Inflammatory macrophage (primary cell): ENCODE data around the gene RGS14.
"Not testable (repeated sequence)": the region's sequence is repeated elsewhere in the genome, so short reads cannot be mapped to it uniquely, and the experiment has no call there.

Experiments
- DNase-seq, 2 donors: peaks; one replicate each; pipeline ENCODE4 v3.0.0-alpha.2; 2020 to 2022

RGS14 gene

DNA sequence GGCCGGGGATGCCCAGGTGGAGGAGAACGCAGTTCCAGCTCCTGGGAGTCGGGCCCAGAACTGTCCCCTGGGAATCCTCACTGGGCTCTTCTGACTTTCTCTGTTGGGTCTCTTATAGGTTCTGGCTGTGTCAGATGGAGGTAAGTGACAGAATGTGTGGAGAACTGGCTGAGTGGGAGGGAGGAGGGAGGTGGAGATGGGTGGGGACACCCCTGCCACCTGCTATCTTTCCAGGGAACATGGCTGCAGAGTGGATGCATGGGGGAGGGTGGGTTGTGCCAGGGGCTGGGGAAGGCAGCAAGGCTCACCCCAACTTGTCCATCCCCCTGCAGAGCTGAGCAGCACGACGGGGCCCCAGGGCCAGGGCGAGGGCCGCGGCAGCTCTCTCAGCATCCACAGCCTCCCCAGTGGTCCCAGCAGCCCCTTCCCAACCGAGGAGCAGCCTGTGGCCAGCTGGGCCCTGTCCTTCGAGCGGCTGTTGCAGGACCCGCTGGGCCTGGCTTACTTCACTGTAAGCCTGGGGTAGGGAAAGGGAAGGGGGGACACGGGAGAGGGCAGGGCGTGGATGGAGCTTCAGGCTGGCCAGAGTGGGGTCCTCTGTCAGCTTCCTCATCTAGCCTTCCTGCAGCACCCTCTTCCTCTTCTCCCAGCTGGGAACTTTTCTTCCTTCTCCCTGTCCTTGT is 8.3 kb downstream of the RGS14 start:
- DNase-seq = no peak

GRCh38 chr5:177366528-177367322 is 9.0 kb downstream of the RGS14 start:
- DNase-seq = no peak

- DNase-seq = no peak
These were observed 9.7 kb downstream of the RGS14 start for GRCh38 chr5:177367323-177367848.

DNA sequence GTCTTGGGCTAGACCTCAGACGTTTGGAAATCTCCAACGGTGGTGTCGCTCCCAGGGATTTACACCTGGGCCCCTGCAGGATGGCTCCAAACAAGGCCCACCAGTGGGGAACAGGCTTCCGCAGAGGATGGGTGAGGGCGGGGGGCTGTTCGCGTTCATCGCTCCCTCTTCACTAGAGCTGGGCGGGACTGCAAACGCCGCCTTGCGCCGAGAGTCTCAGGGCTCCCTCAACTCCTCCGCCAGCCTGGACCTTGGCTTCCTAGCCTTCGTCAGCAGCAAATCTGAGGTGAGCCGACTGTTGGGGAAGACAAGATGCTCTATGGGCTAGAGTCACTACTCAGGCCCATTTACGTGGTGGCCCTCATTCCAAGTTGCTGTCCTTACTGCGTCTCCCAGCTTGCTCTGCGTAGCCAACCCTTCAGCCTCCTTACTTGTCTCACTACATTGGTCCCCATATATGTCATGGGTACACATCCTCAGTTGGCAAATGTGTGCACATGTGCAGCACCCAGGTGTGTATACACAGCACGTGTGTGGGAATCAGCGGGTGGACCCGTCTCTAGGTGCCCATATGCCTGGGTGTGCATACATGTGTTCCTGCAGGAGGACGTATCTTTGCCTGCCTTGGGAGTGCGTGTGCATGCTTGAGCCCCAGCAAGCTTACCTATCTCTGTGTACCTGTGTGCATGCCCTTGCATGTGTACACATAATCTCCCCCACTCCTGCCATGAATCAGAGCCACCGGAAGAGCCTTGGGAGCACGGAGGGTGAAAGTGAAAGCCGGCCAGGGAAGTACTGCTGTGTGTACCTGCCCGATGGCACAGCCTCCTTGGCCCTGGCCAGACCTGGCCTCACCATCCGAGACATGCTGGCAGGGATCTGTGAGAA is 10.5 kb downstream of the RGS14 start:
- DNase-seq = no peak

- DNase-seq = peak; percentile 35
These were observed 11.3 kb downstream of the RGS14 start for GRCh38 chr5:177368869-177369644.

- no peak for DNase-seq
These were observed 12.1 kb downstream of the RGS14 start for GRCh38 chr5:177369645-177370440.

GRCh38 chr5:177370488-177371119 is 12.9 kb downstream of the RGS14 start:
- peak; percentile 54 to 72 for DNase-seq

- DNase-seq = no peak
These were observed 13.7 kb downstream of the RGS14 start for GRCh38 chr5:177371120-177372033.

GRCh38 chr5:177372034-177372896 is 14.5 kb downstream of the RGS14 start:
- peak in 1 of 2 donors; percentile 23 for DNase-seq

DNA sequence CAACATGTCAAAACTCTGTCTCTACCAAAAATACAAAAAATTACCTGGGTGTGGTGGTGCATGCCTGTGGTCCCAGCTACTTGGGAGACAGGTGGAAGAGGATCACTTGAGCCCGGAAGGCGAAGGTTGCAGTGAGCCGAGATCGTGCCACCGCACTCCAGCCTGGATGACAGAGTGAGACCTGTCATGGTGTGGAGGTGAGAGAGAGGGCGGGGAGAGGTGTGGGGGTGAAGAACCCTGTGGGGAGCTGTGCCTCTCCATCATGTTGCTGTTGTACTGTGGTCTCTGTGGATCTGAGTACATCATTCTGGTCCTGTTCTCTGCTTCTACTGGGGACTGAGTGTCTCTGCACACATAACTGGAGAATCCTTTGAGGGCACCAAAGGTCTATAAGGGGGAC is 15.2 kb downstream of the RGS14 start:
- DNase-seq = no peak

DNA sequence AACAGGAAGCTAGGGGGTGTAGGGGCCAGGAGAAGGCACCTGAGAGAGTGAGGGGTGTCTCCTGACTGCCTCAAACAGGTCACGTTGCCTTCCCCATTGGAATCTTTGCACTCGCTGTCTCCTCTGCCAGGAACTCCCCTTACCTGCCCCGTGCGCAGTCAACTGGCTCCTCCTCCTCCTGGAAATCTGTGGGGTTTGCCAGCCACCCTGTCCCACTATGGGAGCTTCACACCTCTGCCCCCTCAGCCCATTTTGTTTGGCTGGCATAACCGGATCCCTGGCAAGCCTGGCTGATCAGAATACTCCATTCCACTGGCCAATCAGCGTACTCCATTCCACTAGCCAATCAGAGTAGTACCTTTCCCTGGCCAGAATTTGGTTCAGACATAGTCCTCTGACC is 16.1 kb downstream of the RGS14 start:
- DNase-seq = no peak

GRCh38 chr5:177374211-177374610 is 16.5 kb downstream of the RGS14 start:
- DNase-seq = no peak

- not testable (repeated sequence) for DNase-seq
These were observed 17.8 kb downstream of the RGS14 start for GRCh38 chr5:177375516-177375915.

DNA sequence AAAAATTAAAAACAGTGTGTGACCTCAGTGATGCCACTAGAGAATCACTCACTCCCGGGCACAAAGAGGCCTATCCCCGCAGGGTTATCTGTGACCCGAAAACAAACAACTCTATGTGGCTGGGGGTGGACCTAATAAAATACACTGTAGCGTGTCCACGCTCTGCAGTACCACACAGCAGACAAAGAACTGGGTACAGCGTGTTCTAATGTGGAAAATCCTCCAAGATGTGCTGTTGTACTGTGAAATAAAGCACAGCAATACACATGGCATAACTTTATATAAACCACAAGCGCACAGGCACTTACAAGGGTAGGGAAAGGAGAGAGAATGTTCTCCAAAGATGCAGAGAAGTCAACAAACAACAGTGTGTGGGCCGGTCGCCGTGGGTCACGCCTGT is 18.4 kb downstream of the RGS14 start:
- no peak for DNase-seq

GRCh38 chr5:177377851-177378776 is 20.4 kb downstream of the RGS14 start:
- no peak for DNase-seq

- DNase-seq = peak in 1 of 2 donors; percentile 26
These were observed 21.5 kb downstream of the RGS14 start for GRCh38 chr5:177378884-177379883.
